Choroid plexus epithelial cell (primary cell): ENCODE data around the gene XIST.

Experiments
- DNase-seq: peaks from one replicate; pipeline ENCODE4 v3.0.0-alpha.2; 2010; ENCODE audit warnings: low read depth
- H3K4me3 ChIP-seq: 2 replicates; pipeline ENCODE4 v1.5.1; 2011; ENCODE audit warnings: low read depth, mild to moderate bottlenecking, control low read depth, low read length, moderate library complexity
- TF ChIP-seq, protein P1 (sequence below): conservative IDR thresholded peaks from 2 replicates; pipeline ENCODE4 v1.5.1; 2011; ENCODE audit warnings: low read depth, mild to moderate bottlenecking, control low read depth, inconsistent platforms, low read length, moderate library complexity

Gene XIST

DNA sequence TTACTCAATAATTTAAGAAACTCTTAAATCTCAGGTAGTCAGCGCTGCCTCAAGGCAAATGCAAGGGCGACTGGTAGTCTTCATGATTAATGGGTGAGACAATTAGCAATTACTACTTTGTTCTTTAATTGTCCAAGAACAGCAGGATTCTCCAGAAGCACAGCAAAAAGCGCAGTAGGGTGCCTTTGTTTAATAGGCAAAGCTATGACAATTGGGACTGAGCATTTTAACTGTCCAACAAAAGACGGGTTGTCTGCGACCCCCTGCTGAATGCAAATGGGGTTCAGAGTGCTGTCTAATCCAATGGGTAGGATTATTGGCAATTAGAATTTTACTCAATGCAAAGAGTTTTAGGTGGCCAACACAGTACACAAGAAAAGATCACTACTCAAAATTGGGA lies 3.4 kb downstream of the XIST start:
- H3K4me3 ChIP-seq = no peak overlapping the region
- TF ChIP-seq, protein P1, sequence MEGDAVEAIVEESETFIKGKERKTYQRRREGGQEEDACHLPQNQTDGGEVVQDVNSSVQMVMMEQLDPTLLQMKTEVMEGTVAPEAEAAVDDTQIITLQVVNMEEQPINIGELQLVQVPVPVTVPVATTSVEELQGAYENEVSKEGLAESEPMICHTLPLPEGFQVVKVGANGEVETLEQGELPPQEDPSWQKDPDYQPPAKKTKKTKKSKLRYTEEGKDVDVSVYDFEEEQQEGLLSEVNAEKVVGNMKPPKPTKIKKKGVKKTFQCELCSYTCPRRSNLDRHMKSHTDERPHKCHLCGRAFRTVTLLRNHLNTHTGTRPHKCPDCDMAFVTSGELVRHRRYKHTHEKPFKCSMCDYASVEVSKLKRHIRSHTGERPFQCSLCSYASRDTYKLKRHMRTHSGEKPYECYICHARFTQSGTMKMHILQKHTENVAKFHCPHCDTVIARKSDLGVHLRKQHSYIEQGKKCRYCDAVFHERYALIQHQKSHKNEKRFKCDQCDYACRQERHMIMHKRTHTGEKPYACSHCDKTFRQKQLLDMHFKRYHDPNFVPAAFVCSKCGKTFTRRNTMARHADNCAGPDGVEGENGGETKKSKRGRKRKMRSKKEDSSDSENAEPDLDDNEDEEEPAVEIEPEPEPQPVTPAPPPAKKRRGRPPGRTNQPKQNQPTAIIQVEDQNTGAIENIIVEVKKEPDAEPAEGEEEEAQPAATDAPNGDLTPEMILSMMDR = no peak
- no peak for DNase-seq

DNA sequence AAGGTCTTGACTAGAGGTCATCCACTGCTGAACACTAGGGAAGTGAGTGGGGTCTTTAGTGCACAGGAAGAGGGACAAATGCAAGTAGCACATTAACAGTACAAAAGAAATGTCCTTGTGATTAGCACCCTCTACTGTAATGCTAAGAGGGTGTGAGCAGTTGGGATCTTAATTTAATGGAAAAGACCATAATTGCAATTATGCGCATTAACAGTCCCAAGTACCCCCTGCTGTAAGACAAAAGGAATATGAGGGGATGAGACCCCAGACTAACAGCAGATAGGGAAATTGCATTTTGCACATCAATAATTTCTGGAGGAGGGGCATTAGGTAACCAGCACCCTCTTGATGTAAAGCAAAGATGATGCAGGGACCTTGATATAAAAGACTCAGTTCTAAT lies 4.5 kb downstream of the XIST start:
- TF ChIP-seq, protein P1 = no peak
- no peak overlapping the region for H3K4me3 ChIP-seq
- peak; percentile 2 for DNase-seq

DNA sequence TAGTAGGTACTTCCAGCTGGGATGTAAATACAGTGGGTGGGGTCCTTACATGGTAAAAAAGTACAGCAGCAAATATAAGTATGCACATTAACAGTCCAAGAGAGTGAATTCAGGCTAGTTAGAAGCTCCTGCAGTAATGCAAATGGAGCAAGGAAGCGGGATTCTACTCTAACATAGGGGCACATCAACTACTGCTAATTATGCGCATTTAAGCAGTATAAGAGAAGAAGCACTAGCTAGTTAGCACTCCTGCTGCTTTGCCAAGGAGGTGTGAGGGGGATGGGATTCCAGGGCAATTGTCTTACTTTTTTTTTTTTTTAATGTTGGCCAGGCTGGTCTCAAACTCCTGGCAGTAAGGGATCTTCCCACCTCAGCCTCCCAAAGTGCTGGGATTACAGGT lies 5.4 kb downstream of the XIST start:
- DNase-seq = no peak
- TF ChIP-seq, protein P1 = no peak
- no peak overlapping the region for H3K4me3 ChIP-seq

DNA sequence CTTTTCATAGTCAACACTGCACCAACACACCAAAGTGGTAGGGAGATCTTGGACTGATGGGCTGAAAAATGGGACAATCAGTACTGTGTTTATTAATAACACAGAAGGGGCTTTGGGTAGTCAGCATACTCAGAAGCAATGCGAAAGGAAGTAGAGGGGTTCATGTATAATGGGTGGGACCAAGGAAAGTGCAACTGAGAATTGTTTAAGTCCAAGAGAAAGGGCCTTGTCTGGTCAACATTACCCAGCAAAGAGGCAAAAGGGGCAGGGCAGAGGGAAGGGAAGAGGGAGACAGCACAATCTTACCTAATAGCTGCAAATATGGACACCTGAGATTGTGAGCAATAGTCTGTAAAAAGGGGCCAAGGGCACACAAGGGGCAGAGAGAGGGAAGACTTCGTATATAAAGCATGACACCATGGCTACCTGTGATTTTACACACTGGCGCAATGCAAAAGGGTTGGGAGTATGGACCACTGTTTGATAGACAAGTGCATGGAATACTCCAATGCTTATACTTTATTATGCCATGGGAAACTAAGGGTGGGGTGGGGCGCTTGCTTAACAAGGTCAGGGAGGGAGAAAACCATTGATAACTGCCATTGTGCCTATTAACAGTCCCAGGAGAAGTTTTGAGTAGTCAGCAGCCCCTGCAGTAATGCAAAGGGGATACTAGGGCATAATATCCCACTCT lies 9.8 kb downstream of the XIST start:
- DNase-seq = no peak
- TF ChIP-seq, protein P1 = no peak
- no peak overlapping the region for H3K4me3 ChIP-seq

DNA sequence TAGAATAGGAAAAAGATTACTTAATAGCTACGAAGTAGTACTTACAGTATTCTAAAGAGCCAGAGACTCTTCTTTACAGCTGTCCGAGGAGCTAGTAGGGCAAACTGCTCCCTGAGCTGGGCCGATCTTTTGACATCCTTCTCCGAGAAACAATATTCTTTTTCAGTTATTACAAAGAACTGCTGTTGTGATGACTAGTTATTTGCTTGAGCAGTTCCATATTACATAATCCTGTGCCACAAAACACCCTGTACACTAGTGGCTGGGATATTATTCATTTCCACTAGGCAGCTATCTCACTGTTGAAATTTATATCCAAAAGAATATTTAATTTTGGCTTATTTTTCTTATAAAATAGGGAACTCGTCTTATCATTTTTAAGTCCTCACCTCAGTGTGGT lies 11.2 kb downstream of the XIST start:
- DNase-seq = no peak
- TF ChIP-seq, protein P1 = no peak
- H3K4me3 ChIP-seq = no peak overlapping the region

DNA sequence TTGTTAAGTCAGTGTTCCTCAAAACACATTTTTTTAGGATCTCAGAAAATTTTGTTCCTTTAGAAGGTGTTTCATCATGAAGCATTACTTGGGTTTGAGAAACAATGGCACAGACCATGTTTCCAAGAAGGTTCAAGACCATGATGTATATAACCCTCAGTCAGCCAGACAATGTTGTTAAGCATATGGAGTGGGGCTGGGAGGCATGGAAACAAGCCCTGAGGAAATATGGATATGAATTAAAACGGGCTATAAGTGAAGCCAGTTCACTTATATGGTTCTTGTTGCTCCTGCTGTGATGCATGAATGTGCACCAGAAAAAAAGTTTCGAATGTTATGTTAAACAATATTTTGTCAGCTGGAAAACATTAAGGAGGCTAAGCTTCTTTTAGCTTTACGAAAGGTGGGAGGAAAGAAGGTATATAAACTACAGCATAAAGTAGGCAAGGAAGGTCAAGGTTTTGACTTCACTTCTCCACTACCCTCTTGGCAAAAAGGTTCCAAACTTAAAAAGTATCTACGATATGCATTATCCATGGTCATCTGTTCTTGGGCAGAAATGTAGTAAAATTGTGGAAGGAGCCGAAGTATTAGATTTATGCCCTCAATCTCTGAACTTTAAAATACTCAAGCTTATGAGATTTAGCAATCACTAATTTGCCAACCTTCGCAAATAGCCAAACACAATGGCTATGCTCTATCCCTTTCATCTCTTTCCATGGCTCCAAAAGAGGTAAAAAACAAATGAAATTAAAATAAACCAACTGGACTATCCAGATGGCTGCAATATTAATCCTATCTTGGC lies 12.2 kb downstream of the XIST start:
- no peak for DNase-seq
- TF ChIP-seq, protein P1 = no peak
- no peak overlapping the region for H3K4me3 ChIP-seq
